Natural killer cell (primary cell): ENCODE results near the gene RDH13. TPM values are rescaled to one million over a fixed set of nuclear protein-coding genes. Genes with fewer than 3 reads are reported as not detected.

Source experiments
- ATAC-seq, 3 donors: fragments of 150-1000 bp in 2 of 3; fragments of 200-7000 bp in 1 of 3; cut with Tn5 transposase; 1 replicate in 1 of 3; 2 replicates in 2 of 3; pipeline ENCODE4 v1.10.0; 2021; ENCODE audit warnings: mild to moderate bottlenecking in 2 of 3, moderate library complexity in 2 of 3
- DNase-seq, 2 donors: peaks; one replicate each; pipeline versions ENCODE4 v3.0.0 to v3.0.0-alpha.2; 2013 to 2021; ENCODE audit warnings: mixed read lengths in 1 of 2
- H3K27ac ChIP-seq: one replicate; pipeline ENCODE4 v1.5.1; 2013; ENCODE audit warnings: mild to moderate bottlenecking, low read length
- H3K27me3 ChIP-seq: one replicate; pipeline ENCODE4 v1.6.1; 2013; ENCODE audit warnings: low read length; ENCODE audit not compliant: control insufficient read depth, insufficient read depth
- H3K36me3 ChIP-seq: one replicate; pipeline ENCODE4 v1.6.1; 2013; ENCODE audit warnings: low read length; ENCODE audit not compliant: control insufficient read depth, insufficient read depth
- H3K4me1 ChIP-seq: one replicate; pipeline ENCODE4 v1.6.1; 2013; ENCODE audit warnings: low read length; ENCODE audit not compliant: control insufficient read depth, insufficient read depth
- H3K4me3 ChIP-seq: one replicate; pipeline ENCODE4 v1.5.1; 2013; ENCODE audit warnings: low read length
- H3K9me3 ChIP-seq: one replicate; pipeline ENCODE4 v1.6.1; 2013; ENCODE audit warnings: low read length; ENCODE audit not compliant: control insufficient read depth, insufficient read depth
- H3K27ac Mint-ChIP-seq, 2 donors: one replicate each; pipeline ENCODE4 v1.8.0; 2022; ENCODE audit warnings: mild to moderate bottlenecking in 2 of 2, mixed read lengths in 2 of 2, moderate library complexity in 1 of 2
- H3K27me3 Mint-ChIP-seq, 2 donors: one replicate each; pipeline ENCODE4 v1.8.0; 2022; ENCODE audit warnings: low read depth in 2 of 2, mixed read lengths in 2 of 2
- H3K36me3 Mint-ChIP-seq: one replicate; pipeline ENCODE4 v1.8.0; 2022; ENCODE audit warnings: mixed read lengths
- H3K4me1 Mint-ChIP-seq, 2 donors: one replicate each; pipeline ENCODE4 v1.8.0; 2022; ENCODE audit warnings: mixed read lengths in 2 of 2
- H3K4me3 Mint-ChIP-seq: one replicate; pipeline ENCODE4 v1.8.0; 2022; ENCODE audit warnings: mild to moderate bottlenecking, moderate library complexity, mixed read lengths
- H3K9me3 Mint-ChIP-seq, 2 donors: one replicate each; pipeline ENCODE4 v1.8.0; 2022; ENCODE audit warnings: mixed read lengths in 2 of 2
- WGBS: methylation state at CpG from one replicate; pipeline ENCODE4 v1.1.7; 2013; ENCODE audit warnings: missing lambda C conversion rate; ENCODE audit not compliant: insufficient coverage; 5-methylcytosine and 5-hydroxymethylcytosine counted together
- intact Hi-C: fragments of 100-400 bp; cut with micrococcal nuclease; formaldehyde crosslinking; loops from one replicate; pipeline ENCODE4 v1.14.2; 2022
- total RNA-seq, 4 donors: library from RNA; stranded (reverse); fragments of 120-200 nt in 1 of 4; gene quantifications; one replicate each; pipeline versions ENCODE4 v1.2.3 to v1.2.4, GENCODE V29; 2013 to 2022
- TF ChIP-seq, protein P1 (sequence below): fragments of 200-600 bp; IDR thresholded peaks from one replicate; pipeline ENCODE4 v1.8.0; 2022; ENCODE audit warnings: antibody characterized with exemption

The RDH13 gene
- total RNA-seq, 3 donors from 2014 or later (not counting 1 experiment from before 2014, with no cell fraction given), result 18.2 to 25.3 (median 19.3) TPM

- ATAC-seq, result no peak
- H3K27ac Mint-ChIP-seq, result peak overlapping the region; percentile 80 to 91
- H3K4me3 Mint-ChIP-seq, result peak overlapping the region; percentile 89
- intact Hi-C loops, result loop anchor here (1.0 to 10.0 kb wide), 3 partner anchors 18 to 83 kb away; partner anchors contain the start of genes DNAAF3, PPP1R12C and RDH13
- peak overlapping the region; percentile 57 for H3K4me3 ChIP-seq
- no peaks in the 10 kb centered on the region for H3K9me3 Mint-ChIP-seq
- TF ChIP-seq, protein P1, sequence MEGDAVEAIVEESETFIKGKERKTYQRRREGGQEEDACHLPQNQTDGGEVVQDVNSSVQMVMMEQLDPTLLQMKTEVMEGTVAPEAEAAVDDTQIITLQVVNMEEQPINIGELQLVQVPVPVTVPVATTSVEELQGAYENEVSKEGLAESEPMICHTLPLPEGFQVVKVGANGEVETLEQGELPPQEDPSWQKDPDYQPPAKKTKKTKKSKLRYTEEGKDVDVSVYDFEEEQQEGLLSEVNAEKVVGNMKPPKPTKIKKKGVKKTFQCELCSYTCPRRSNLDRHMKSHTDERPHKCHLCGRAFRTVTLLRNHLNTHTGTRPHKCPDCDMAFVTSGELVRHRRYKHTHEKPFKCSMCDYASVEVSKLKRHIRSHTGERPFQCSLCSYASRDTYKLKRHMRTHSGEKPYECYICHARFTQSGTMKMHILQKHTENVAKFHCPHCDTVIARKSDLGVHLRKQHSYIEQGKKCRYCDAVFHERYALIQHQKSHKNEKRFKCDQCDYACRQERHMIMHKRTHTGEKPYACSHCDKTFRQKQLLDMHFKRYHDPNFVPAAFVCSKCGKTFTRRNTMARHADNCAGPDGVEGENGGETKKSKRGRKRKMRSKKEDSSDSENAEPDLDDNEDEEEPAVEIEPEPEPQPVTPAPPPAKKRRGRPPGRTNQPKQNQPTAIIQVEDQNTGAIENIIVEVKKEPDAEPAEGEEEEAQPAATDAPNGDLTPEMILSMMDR, result no peak
- WGBS, result 7% methylated on average over 22 of the region's 22 CpGs
- peaks cover 21% of the 10 kb centered on the region for H3K27me3 ChIP-seq
- no peaks in the 10 kb centered on the region for H3K36me3 ChIP-seq
- H3K27ac ChIP-seq, result no peak overlapping the region
- peaks cover 22 to 37% of the 10 kb centered on the region in 2 donors for H3K4me1 Mint-ChIP-seq
- peaks cover 0 to 19% of the 10 kb centered on the region in 2 donors for H3K27me3 Mint-ChIP-seq
- DNase-seq, result no peak
- no peaks in the 10 kb centered on the region for H3K36me3 Mint-ChIP-seq
- H3K4me1 ChIP-seq, result peaks cover 39% of the 10 kb centered on the region
- no peaks in the 10 kb centered on the region for H3K9me3 ChIP-seq
Observed at GRCh38 chr19:55081770-55082019, 18.7 kb upstream of the RDH13 start.

- Histone ChIP-seq H3K36me3 (no peaks in the 10 kb centered on the region), H3K27me3 (peaks cover 21% of the 10 kb centered on the region), H3K27ac (peak overlapping the region; percentile 49), H3K4me3 (peak overlapping the region; percentile 57), H3K4me1 (peaks cover 35% of the 10 kb centered on the region), H3K9me3 (no peaks in the 10 kb centered on the region)
- Mint-ChIP-seq H3K36me3 (no peaks in the 10 kb centered on the region), H3K4me3 (peak overlapping the region; percentile 89), H3K4me1 (peaks cover 22 to 37% of the 10 kb centered on the region in 2 donors), H3K27ac (peak overlapping the region; percentile 80 to 91), H3K9me3 (no peaks in the 10 kb centered on the region), H3K27me3 (peaks cover 0 to 19% of the 10 kb centered on the region in 2 donors)
- TF ChIP-seq, protein P1, result no peak
- WGBS, result under 1% methylated on average over 60 of the region's 60 CpGs
- ATAC-seq (peak; percentile 80 to 93 (median 83)), DNase-seq (peak; percentile 91 to 94)
- intact Hi-C loops, result loop anchor here (1.0 to 10.0 kb wide), 3 partner anchors 18 to 84 kb away; partner anchors contain the start of genes DNAAF3, PPP1R12C and RDH13
Observed at GRCh38 chr19:55080968-55081769, 18.2 kb upstream of the RDH13 start.

DNA sequence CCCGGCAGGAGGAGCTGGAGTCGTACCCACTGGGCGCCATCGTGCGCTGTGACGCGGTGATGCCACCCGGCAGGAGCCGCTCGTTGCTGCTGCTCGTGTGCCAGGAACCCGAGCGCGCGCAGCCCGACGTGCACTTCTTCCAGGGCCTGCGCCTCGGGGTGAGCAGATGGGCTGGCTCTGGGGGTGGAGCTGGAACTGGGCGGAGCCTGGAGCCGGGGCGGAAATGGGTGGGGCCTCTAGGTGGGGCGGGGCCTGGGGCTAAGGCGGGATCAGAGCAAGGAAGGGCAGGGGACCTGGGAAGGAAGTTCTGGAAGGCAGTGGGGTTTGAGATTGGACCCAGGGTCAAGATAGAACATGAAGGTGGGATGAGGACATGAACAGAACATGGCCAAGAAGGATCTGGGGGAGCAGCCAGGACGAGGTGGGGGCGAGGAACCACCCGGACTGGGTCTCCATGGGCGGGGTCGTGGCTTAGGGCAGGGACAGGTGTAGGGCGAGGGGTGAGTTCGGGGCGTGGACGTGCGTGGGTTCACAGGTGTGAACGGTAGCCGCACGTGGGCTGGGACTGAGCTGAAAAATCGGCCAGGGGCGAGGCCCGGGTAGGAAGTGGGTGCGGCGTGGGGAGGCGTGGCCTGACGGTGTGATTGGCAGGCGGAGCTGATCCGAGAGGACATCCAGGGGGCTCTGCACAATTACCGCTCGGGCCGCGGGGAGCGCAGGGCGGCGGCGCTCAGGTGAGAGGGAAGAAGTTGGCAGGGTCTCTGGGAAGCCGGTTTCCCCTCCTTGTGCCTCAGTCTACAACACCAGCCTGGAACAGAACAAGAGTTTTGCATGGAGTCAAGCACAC, 17.4 kb upstream of the RDH13 start:
- TF ChIP-seq, protein P1, result no peak
- peak overlapping the region; percentile 89 for H3K4me3 Mint-ChIP-seq
- peaks cover 22 to 37% of the 10 kb centered on the region in 2 donors for H3K4me1 Mint-ChIP-seq
- DNase-seq (peak; percentile 66 to 74), ATAC-seq (peak; percentile 64 to 68 (median 64))
- H3K27me3 Mint-ChIP-seq, result peaks cover 0 to 15% of the 10 kb centered on the region in 2 donors
- Histone ChIP-seq H3K36me3 (no peaks in the 10 kb centered on the region), H3K27me3 (peaks cover 21% of the 10 kb centered on the region), H3K9me3 (no peaks in the 10 kb centered on the region), H3K4me1 (peaks cover 38% of the 10 kb centered on the region), H3K4me3 (peak overlapping the region; percentile 57), H3K27ac (peak overlapping the region; percentile 49)
- no peaks in the 10 kb centered on the region for H3K9me3 Mint-ChIP-seq
- intact Hi-C loops, result loop anchor here (5.0 to 10.0 kb wide), 2 partner anchors 37 to 84 kb away; partner anchors contain the start of genes DNAAF3 and PPP1R12C
- 10% methylated on average over 55 of the region's 55 CpGs for WGBS
- H3K36me3 Mint-ChIP-seq, result no peaks in the 10 kb centered on the region
- H3K27ac Mint-ChIP-seq, result peak overlapping the region; percentile 80 to 91
